Measurements from ENCODE around the gene ZNF738. TPM values are rescaled to one million over a fixed set of nuclear protein-coding genes. Genes with fewer than 3 reads are reported as not detected.
A peak's percentile ranks its signal among the peaks of the same experiment; 100 is the strongest.
"Not testable (repeated sequence)": the region's sequence is repeated elsewhere in the genome, so short reads cannot be mapped to it uniquely, and the experiment has no call there.

ZNF738 gene
- total RNA-seq (1 to 10 TPM in 9 of 10 donors, under 1 TPM in 1; 0.93 to 4.4 (median 2.3) TPM), polyA plus RNA-seq (1 to 10 TPM; 1.7 to 4.1 TPM)
- long read RNA-seq, donor 1, result 0 reads
- long read RNA-seq, donor 2, partial matches to known transcripts, result 1 of 5 reads
- long read RNA-seq, donor 2, other reads (novel, unspliced or antisense), result 2 of 5 reads
- long read RNA-seq, donor 3, partial matches to known transcripts, result 0 of 5 reads
- long read RNA-seq, donor 3, other reads (novel, unspliced or antisense), result 3 of 5 reads

DNA sequence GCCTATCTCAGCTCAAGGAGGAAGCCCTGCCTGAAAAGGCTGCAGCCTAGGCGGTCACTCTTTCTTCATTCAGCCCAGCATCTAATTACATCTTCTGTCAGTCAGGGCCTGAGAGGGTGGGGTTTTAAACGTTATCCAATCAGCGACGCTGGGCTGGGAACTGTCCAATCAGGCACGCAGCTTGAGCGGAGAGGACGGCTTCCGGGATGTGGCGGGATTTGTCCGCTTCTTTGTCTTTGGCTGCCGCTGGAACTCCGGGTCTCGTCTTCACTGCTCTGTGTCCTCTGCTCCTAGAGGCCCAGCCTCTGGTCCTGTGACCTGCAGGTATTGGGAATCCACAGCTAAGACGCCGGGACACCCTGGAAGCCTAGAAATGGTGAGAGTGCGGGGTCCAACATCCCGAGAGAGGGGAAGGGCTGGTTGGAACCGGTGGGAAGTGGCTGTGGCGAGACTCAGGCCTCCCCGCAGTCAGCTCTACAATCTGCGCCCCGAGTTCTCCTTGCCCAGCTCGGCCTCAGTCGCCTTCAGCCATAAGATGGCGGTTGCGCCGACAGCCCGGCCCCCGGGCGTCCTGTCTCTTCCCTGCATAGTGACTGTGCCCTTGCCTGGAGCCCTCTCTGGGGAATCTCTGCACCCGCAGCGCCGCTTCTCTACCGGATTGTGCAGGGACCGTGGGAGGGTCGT is at the start of gene ZNF738:
Gene ZNF738, plus strand, starts transcription at position 233 of the 684 bp plus-strand sequence. Its CDS starts 141 bp downstream, at position 374.
- H3K36me3 ChIP-seq, result peaks cover 0 to 27% (median 5%) of the 10 kb centered on the region in 9 donors
- DNase-seq (peak; percentile 89 to 95), ATAC-seq (peak; percentile 99 to 100 (median 99))
- TF ChIP-seq, protein P1, sequence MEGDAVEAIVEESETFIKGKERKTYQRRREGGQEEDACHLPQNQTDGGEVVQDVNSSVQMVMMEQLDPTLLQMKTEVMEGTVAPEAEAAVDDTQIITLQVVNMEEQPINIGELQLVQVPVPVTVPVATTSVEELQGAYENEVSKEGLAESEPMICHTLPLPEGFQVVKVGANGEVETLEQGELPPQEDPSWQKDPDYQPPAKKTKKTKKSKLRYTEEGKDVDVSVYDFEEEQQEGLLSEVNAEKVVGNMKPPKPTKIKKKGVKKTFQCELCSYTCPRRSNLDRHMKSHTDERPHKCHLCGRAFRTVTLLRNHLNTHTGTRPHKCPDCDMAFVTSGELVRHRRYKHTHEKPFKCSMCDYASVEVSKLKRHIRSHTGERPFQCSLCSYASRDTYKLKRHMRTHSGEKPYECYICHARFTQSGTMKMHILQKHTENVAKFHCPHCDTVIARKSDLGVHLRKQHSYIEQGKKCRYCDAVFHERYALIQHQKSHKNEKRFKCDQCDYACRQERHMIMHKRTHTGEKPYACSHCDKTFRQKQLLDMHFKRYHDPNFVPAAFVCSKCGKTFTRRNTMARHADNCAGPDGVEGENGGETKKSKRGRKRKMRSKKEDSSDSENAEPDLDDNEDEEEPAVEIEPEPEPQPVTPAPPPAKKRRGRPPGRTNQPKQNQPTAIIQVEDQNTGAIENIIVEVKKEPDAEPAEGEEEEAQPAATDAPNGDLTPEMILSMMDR (IDR thresholded peaks at IDR 0.05), result peak in 2 of 9 donors; percentile 5 to 9
- H3K4me3 ChIP-seq, result peak within 1 kb of the TSS; percentile 44 to 98 (median 72)
- H3K4me1 ChIP-seq, result peaks cover 0 to 11% (median 3%) of the 10 kb centered on the region in 9 donors
- peak within 1 kb of the TSS in 9 of 10 donors; percentile 41 to 86 (median 75) for H3K27ac ChIP-seq
- peaks cover 0 to 5% (median 0%) of the 10 kb centered on the region in 11 donors for H3K9me3 ChIP-seq
- H3K27me3 ChIP-seq, result no peaks in the 10 kb centered on the region
- WGBS, 2 donors, result 0% methylated on average over 36 of the region's 36 CpGs
- intact Hi-C loops (cut with DNase I), result loop anchor here in 2 of 10 donors (2.0 to 5.0 kb wide), 2 partner anchors 30 to 38 kb away; partner anchors contain the start of genes ZNF708 (in 2 of the 2) and ZNF493 (in 1 of the 2)

DNA sequence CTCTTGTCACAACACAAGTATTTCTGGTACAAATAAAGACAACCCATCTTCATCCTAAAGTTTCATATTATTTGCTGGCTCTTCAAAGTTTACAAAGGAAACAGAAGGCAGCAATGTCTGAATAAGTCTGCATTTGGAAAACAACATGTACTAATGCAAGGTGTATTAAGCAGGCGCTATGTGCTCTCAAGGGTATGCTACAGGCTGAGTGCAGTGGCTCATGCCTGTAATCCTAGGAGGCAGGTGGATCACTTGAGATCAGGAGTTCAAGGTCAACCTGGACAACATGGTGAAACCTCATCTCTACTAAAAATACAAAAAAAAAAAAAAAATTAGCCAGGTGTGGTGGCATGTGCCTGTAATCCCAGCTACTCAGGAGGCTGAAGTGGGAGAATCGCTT is 46.0 kb upstream of the ZNF738 start:
- 98 to 100% methylated on average over 2 of the region's 2 CpGs for WGBS, 2 donors
- H3K27me3 ChIP-seq; DNase-seq; intact Hi-C loops (cut with DNase I); H3K9me3 ChIP-seq; H3K4me3 ChIP-seq; ATAC-seq; H3K27ac ChIP-seq: not testable (repeated sequence)
- H3K36me3 ChIP-seq, result peaks cover 0 to 35% (median 0%) of the 10 kb centered on the region in 9 donors
- H3K4me1 ChIP-seq, result peaks cover 0 to 22% (median 11%) of the 10 kb centered on the region in 9 donors

DNA sequence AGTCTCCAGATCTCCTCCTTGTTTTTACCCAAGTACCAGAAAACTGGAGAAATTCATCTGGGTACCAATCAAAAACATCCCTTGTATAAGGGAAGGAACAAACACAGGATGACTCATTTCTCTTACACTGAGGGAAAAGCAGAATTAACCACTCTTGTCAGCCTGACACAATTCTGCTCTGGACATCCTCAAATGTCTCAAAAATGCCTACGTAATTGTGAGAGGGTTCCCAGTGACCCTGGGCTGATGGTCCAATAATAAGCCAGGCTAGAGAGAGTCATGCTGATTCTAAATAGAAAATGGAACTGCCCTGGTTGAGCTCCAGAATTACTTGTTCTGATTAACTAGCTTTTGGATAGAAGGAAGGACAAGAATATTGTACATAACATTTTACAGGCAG is 44.1 kb upstream of the ZNF738 start:
- Histone ChIP-seq H3K27ac (peak overlapping the region in 1 of 10 donors; percentile 36), H3K4me1 (peaks cover 0 to 26% (median 13%) of the 10 kb centered on the region in 9 donors), H3K9me3 (peaks cover 0 to 5% (median 0%) of the 10 kb centered on the region in 11 donors), H3K4me3 (no peak overlapping the region), H3K27me3 (no peaks in the 10 kb centered on the region), H3K36me3 (peaks cover 0 to 18% (median 3%) of the 10 kb centered on the region in 9 donors)
- WGBS, 2 donors, result 63% methylated on average over 1 of the region's 1 CpG
- DNase-seq, result no peak
- no peak for ATAC-seq
- TF ChIP-seq, protein P1 (IDR thresholded peaks at IDR 0.05), result no peak
- intact Hi-C loops (cut with DNase I), result no loop called here

DNA sequence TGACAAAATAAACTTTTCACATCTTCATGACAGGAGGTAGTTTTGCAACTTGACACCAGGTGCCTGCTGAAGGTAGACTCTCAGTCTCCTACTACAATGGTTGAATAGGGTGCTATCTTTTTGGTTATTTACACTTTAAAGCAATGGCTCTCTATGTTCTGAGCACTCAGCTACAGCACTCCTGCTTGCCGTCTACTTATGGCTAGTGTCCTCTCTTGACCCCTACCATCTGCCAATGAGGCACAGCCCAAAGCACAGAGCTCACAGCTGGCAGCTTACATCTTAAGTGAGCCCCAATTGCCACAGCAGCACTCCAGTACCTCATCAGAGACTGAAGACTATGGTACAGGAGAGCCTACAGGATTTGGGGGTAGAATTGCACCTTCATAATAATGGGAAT is 41.0 kb upstream of the ZNF738 start:
- Histone ChIP-seq H3K4me3 (no peak overlapping the region), H3K27ac (no peak overlapping the region), H3K4me1 (peaks cover 0 to 45% (median 23%) of the 10 kb centered on the region in 9 donors), H3K36me3 (peaks cover 0 to 11% (median 0%) of the 10 kb centered on the region in 9 donors), H3K9me3 (peaks cover 0 to 5% (median 0%) of the 10 kb centered on the region in 11 donors), H3K27me3 (no peaks in the 10 kb centered on the region)
- TF ChIP-seq, protein P1 (IDR thresholded peaks at IDR 0.05), result no peak
- intact Hi-C loops (cut with DNase I), result no loop called here
- WGBS, 2 donors, result 23 to 49% methylated on average over 1 of the region's 1 CpG
- peak in 6 of 8 donors; percentile 41 to 81 (median 62) for ATAC-seq
- no peak for DNase-seq

Data from heart right ventricle (tissue), 16 donors.